Measurements from ENCODE around the gene DTX1.

Gene DTX1

DNA sequence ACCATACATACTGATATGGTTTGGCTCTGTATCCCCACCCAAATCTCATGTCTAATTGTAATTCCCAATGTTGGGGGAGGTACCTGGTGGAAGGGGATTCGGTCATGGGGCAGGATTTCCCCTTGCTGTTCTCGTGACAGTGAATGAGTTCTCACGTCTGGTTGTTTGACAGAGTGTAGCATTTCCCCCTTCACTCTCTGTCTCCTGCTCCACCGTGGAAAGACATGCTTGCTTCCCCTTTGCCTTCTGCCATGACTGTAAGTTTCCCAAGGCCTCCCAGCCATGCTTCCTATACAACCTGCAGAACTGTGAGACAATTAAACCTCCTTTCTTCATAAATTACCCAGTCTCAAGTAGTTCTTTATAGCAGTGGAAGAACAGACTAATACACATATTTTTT, 28.8 kb upstream of the DTX1 start:
- H2AFZ ChIP-seq (ENCODE audit: low read depth): no peak overlapping the region
- no peaks in the 10 kb centered on the region for H4K20me1 ChIP-seq (ENCODE audit: insufficient read depth)
- no peaks in the 10 kb centered on the region for H3K36me3 ChIP-seq (ENCODE audit: insufficient read depth)
- no peaks in the 10 kb centered on the region for H3K79me2 ChIP-seq (ENCODE audit: insufficient read depth, low read depth)
- H3K27me3 ChIP-seq (ENCODE audit: insufficient read depth, low read depth): no peaks in the 10 kb centered on the region
- no peak overlapping the region for H3K4me3 ChIP-seq (IDR thresholded peaks at IDR 0.05; ENCODE audit: insufficient read depth, low read depth, low read length)
- no peak for TF ChIP-seq CTCF (conservative IDR thresholded peaks at IDR 0.05; ENCODE audit: low read depth, low read length)
- no peak overlapping the region for H3K9ac ChIP-seq
- no peak overlapping the region for H3K4me2 ChIP-seq
- no peaks in the 10 kb centered on the region for H3K4me1 ChIP-seq (ENCODE audit: low read depth, poor library complexity, severe bottlenecking)
- H3K27ac ChIP-seq: no peak overlapping the region

- Histone ChIP-seq H3K79me2 (ENCODE audit: insufficient read depth, low read depth) (no peaks in the 10 kb centered on the region), H3K27me3 (ENCODE audit: insufficient read depth, low read depth) (no peaks in the 10 kb centered on the region), H3K9ac (no peak overlapping the region), H3K27ac (no peak overlapping the region), H3K4me3 (IDR thresholded peaks at IDR 0.05; ENCODE audit: insufficient read depth, low read depth, low read length) (no peak overlapping the region), H3K4me2 (no peak overlapping the region), H3K4me1 (ENCODE audit: low read depth, poor library complexity, severe bottlenecking) (no peaks in the 10 kb centered on the region), H2AFZ (ENCODE audit: low read depth) (no peak overlapping the region), H3K36me3 (ENCODE audit: insufficient read depth) (no peaks in the 10 kb centered on the region), H4K20me1 (ENCODE audit: insufficient read depth) (no peaks in the 10 kb centered on the region)
- TF ChIP-seq CTCF (conservative IDR thresholded peaks at IDR 0.05; ENCODE audit: low read depth, low read length): peak; percentile 82
Measured at GRCh38 chr12:113030875-113031525, 25.5 kb upstream of the DTX1 start.

- no peak overlapping the region for H3K9ac ChIP-seq
- no peaks in the 10 kb centered on the region for H4K20me1 ChIP-seq (ENCODE audit: insufficient read depth)
- no peaks in the 10 kb centered on the region for H3K79me2 ChIP-seq (ENCODE audit: insufficient read depth, low read depth)
- no peak for TF ChIP-seq CTCF (conservative IDR thresholded peaks at IDR 0.05; ENCODE audit: low read depth, low read length)
- H3K4me1 ChIP-seq (ENCODE audit: low read depth, poor library complexity, severe bottlenecking): no peaks in the 10 kb centered on the region
- H3K27ac ChIP-seq: no peak overlapping the region
- H3K4me3 ChIP-seq (IDR thresholded peaks at IDR 0.05; ENCODE audit: insufficient read depth, low read depth, low read length): no peak overlapping the region
- H3K36me3 ChIP-seq (ENCODE audit: insufficient read depth): no peaks in the 10 kb centered on the region
- H2AFZ ChIP-seq (ENCODE audit: low read depth): no peak overlapping the region
- H3K27me3 ChIP-seq (ENCODE audit: insufficient read depth, low read depth): no peaks in the 10 kb centered on the region
- no peak overlapping the region for H3K4me2 ChIP-seq
Measured at GRCh38 chr12:113039911-113040445, 16.6 kb upstream of the DTX1 start.

DNA sequence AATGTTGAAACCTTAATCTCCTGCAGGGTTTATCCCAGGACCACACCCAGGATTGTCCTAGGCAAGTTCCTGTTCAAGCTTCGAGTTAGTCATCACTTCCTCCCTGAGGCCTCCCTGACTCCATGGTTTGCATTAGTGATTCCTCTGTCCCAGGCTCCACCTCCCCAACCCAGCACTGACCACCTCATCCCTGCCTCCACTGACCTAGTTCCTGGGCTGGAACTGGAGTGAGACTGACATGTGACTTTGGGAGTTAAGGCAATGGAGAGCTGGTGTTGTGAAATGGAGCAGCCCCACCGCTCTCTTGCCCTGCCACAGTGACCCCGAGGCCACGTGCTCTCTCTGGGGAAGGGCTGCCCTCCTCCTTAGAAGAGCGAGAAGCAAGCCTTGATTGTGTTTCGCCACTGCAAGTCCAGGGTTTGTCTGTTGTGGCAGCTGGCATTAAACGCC, 15.8 kb upstream of the DTX1 start:
- H3K27ac ChIP-seq: no peak overlapping the region
- no peaks in the 10 kb centered on the region for H3K4me1 ChIP-seq (ENCODE audit: low read depth, poor library complexity, severe bottlenecking)
- no peaks in the 10 kb centered on the region for H4K20me1 ChIP-seq (ENCODE audit: insufficient read depth)
- no peak for TF ChIP-seq CTCF (conservative IDR thresholded peaks at IDR 0.05; ENCODE audit: low read depth, low read length)
- H3K36me3 ChIP-seq (ENCODE audit: insufficient read depth): no peaks in the 10 kb centered on the region
- H3K27me3 ChIP-seq (ENCODE audit: insufficient read depth, low read depth): no peaks in the 10 kb centered on the region
- H3K4me2 ChIP-seq: no peak overlapping the region
- H2AFZ ChIP-seq (ENCODE audit: low read depth): no peak overlapping the region
- H3K79me2 ChIP-seq (ENCODE audit: insufficient read depth, low read depth): no peaks in the 10 kb centered on the region
- no peak overlapping the region for H3K9ac ChIP-seq
- H3K4me3 ChIP-seq (IDR thresholded peaks at IDR 0.05; ENCODE audit: insufficient read depth, low read depth, low read length): no peak overlapping the region
